ENCODE measurements around the gene C2CD5.
"Not testable (repeated sequence)": the region's sequence is repeated elsewhere in the genome, so short reads cannot be mapped to it uniquely, and the experiment has no call there.

The C2CD5 gene, protein sequence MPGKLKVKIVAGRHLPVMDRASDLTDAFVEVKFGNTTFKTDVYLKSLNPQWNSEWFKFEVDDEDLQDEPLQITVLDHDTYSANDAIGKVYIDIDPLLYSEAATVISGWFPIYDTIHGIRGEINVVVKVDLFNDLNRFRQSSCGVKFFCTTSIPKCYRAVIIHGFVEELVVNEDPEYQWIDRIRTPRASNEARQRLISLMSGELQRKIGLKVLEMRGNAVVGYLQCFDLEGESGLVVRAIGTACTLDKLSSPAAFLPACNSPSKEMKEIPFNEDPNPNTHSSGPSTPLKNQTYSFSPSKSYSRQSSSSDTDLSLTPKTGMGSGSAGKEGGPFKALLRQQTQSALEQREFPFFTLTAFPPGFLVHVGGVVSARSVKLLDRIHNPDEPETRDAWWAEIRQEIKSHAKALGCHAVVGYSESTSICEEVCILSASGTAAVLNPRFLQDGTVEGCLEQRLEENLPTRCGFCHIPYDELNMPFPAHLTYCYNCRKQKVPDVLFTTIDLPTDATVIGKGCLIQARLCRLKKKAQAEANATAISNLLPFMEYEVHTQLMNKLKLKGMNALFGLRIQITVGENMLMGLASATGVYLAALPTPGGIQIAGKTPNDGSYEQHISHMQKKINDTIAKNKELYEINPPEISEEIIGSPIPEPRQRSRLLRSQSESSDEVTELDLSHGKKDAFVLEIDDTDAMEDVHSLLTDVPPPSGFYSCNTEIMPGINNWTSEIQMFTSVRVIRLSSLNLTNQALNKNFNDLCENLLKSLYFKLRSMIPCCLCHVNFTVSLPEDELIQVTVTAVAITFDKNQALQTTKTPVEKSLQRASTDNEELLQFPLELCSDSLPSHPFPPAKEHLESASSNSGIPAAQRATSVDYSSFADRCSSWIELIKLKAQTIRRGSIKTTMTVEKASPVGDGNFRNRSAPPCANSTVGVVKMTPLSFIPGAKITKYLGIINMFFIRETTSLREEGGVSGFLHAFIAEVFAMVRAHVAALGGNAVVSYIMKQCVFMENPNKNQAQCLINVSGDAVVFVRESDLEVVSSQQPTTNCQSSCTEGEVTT

DNA sequence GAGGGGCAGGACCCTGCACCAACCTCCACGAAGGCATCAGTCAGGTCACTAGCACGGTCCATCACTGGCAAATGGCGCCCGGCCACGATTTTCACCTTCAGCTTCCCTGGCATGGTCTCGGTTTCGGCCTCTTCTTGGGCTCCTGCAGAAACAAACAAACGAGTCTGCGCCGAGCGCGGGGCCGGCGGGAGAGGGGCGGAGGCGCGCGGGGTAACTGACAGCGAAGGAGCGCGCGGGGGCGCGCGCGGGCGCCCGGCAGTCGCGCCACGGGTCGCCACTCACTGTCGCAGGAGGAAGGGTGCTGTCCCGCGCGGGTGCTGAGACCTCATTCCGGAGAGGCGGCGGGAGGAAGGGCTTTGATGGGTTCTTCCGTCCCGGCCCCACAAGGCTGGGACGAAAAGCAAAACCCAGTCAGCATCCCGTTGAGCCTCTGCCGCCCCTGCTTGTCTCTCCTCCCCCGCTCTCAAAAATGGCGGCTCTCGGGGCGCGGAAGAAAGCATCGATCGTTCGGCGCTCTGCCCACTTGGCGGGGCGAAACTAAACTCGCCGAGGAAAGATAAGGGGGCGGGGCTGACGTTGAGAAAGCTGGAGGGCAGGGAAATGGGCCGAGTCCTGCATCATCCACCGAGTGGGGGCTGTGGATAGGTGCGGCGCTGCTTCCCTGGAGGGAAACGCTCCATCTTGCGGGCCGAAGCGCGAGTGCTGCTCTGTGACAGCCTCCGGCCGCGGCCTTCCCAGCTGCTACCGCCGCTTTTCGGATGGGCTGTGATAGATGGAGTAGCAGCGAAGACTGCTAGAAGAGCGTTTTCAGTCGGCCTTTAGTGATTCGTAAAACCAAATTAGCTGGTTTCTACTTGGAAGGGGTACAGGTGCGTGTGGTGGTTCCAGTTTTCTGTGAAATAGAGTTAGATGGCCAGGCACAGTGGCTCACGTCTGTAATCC, at the start of gene C2CD5:
C2CD5 (minus strand) TSS at position 505 of the 942 bp plus-strand sequence; CDS start at position 113, 392 bp downstream.
- peak; percentile 98 for DNase-seq

GRCh38 chr12:22593864-22594263, 49.5 kb upstream of the C2CD5 start:
- DNase-seq = no peak

DNA sequence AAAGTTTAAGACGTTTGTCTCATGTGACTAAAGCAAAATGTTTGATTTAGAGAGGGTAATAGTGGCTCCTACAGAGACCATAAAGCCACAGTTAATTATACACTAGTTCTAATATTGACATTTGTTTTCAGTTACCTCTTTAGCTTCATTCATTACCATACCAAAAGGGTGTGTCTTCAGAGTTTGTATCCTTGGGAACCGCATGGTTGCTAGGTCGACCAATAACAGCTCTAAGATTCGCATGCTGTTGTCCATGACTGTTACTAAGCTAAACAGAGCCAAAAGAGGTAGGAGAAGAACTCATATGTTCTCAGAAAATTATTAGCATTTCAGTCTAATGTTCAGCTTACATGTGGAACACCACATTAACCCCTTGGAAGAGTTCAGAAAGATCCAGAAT, 44.5 kb upstream of the C2CD5 start:
- no peak for DNase-seq

- no peak for DNase-seq
These were observed 34.0 kb upstream of the C2CD5 start for GRCh38 chr12:22578328-22578727.

DNA sequence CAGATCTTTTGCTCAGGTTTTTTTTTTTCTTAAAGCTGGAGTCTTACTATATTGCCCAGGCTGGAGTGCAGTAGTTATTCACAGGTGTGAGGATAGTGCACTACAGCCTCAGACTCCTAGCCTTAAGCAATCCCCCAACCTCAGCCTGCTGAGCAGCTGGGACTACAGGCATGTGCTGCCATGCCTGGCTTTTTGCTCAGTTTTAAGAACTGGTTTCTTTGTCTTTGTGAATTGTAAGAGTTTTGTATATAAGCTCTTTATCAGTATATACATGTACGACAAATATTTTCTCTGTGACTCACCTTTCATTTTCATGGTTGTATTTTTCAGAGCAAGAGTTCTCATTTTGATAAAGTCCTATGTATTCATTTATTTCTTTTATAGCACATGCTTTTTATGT, 33.3 kb upstream of the C2CD5 start:
- DNase-seq = no peak

DNA sequence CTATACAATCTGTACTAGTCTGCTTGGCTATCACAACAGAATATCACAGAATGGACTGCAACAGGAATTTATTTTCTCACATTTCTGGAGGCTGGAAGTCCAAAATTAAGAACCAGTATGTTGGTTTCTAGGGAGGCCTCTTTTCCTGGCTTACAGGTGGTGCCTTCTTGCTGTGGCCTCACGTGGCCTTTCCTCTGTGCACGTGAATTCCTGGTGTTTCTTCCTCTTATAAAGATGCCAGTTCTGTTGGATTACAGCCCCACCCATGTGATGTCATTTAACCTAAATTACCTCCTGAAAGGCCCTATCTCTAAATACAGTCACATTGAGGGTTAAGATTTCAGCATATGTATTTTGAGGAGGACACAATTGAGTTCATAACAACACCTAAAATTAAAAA, 32.1 kb upstream of the C2CD5 start:
- DNase-seq = no peak

DNA sequence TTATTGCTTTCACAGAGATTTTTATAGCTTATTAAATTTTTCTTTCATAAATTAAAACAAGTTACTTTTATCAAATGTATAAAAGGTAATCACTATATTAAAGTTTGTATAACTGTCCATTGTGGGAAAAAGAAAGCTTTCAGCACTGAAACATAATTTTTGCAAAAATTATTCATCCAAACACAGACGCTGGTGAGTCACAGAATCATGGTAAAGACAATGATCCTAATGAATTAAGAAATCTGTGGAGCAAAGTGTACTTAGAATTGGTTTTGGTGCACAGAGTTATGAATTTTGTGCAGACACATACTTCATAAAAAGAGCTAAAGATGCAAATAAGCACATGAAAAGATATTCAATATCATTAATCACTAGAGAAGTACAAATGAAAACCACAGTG, 31.7 kb upstream of the C2CD5 start:
- DNase-seq = no peak

- no peak for DNase-seq
These were observed 30.6 kb upstream of the C2CD5 start for GRCh38 chr12:22574921-22575320.

DNA sequence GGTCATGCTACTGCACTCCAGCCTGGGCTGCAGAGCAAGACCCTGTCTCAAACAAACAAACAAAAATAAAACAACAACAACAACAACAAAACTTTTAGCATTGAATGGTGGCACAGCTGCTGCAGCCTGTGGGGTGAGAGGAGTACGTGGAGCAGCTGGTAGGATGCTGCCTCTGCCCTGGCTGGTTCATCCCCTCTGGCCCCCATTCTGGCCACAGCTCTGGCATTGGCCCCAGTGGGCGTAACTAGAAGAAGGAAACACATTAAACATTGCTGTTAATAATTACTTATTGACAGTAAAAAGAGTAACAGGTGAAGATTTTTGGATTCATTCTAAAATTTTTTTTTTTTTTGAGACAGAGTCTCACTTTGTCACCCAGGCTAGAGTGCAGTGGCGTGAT, 28.8 kb upstream of the C2CD5 start:
- no peak for DNase-seq

DNA sequence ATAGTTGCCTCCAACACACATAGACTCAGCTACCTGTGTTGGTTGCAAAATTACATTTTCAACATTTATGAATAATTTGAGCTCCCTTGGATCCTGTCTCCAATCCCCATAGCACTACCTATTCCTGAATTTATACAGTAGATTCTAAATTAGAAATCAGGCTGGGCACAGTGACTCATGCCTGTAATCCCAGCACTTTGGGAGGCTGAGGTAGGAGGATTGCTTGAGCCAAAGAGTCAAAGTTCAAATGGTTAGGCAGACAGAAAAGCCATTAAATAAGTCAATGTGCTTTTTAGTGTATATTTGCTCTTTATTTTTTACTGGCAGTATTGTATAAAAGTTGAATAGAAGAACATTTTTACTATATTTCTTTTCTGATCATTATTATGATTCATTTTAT, 24.9 kb upstream of the C2CD5 start:
- no peak for DNase-seq

- no peak for DNase-seq
These were observed 18.0 kb upstream of the C2CD5 start for GRCh38 chr12:22562036-22563028.

DNA sequence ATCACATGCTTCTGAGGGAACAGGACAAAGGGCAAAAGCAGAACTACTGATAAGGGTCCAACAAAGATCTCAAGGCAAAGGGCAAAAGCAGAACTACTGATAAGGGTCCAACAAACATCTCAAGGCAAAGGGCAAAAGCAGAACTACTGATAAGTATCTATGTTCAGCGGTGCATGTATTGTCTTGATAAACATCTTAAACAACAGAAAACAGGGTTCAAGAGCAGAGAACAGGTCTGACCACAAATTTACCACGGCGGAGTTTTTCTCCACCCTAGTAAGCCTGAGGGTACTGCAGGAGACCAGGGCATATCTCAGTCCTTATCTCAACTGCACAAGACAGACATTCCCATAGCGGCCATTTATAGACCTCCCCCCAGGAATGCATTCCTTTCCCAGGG, 10.4 kb upstream of the C2CD5 start:
- DNase-seq = not testable (repeated sequence)

DNA sequence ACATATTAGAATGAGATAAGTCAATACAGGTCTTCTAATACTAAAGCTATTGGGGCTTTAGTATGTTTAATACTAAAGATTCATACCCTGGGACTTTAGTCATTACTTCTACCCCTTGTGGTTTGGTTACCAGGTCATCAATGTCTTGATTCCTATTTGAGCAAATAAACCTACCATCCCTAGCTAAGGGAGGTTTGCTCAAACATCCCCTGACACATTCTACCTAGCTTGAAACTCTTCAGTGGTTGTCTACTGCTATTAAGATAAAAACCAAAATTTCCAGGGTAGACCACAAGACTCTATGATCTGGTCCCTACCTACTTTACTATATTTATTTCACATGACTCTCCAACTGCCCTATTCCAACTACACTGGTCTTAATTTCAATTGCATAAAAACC, 7.3 kb upstream of the C2CD5 start:
- no peak for DNase-seq

- no peak for DNase-seq
These were observed 913 bp upstream of the C2CD5 start for GRCh38 chr12:22545255-22545654.

DNA sequence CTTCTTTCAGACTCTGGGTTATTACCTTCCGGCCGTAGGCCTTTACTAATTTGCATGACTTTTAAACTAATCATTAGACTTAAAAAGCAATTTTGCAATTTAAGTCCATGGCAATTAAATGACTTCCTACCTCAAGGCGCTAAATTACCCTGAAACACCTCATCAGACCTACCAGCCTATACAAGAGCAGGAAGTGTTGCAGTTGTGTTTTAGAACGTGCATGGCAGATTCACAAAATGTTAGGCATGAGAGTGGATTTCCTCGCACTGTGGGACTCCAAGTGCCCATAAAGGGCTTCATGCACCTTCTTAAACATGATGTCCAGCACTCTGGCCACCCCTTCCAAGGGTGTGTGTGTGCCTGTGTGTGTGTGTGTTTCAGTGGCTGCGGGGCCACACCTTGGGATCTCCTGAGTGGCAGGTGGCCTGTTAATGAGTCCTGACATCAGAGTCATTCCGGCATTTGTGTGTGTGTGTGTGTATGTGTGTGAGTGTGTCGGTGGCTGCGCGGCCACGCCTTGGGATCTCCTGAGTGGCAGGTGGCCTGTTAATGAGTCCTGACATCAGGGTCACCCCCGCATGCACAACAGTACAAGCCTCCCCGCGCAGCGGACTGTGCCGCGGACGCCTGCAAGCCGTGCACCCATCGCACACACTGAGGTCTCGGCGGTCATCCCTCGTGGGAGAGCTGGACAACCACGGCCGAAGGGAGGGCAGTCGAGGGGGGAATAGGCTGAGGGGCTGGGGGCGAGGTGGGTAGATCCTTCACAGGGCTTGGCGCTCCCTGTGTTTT, 900 bp downstream of the C2CD5 start:
- DNase-seq = peak; percentile 23

DNA sequence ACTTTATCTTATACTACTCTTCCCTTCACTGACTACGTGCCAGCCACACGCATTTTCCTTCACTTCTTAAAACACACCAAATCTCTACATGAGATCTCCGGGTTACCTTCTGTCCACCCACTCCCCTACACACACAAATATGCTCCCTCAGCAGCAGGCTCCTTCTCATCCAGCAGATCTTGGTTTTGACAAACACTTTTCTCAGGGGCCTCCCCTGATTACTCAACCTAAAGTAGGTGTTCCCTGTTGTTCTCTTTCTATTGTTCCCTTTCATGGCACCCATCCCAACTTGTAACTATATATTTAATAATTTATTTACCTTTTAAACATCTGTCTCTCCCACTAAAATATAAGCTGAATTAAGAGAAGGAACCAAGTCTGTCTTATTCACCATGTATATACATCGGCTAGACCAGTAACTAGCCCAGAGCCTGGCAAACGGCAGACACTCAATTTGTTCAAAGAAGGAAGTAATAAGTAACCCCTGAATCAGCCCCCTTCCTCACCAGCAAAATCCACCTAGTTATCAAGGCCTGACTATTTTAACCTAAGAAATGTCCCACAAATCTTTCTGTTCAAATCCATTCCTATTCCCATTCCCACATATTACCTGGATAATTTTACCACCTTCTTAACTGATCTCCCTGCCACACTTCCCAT, 2.7 kb downstream of the C2CD5 start:
- no peak for DNase-seq

- no peak for DNase-seq
These were observed 5.3 kb downstream of the C2CD5 start for GRCh38 chr12:22539055-22539454.

GRCh38 chr12:22538311-22538710, 6.0 kb downstream of the C2CD5 start:
- no peak for DNase-seq

DNA sequence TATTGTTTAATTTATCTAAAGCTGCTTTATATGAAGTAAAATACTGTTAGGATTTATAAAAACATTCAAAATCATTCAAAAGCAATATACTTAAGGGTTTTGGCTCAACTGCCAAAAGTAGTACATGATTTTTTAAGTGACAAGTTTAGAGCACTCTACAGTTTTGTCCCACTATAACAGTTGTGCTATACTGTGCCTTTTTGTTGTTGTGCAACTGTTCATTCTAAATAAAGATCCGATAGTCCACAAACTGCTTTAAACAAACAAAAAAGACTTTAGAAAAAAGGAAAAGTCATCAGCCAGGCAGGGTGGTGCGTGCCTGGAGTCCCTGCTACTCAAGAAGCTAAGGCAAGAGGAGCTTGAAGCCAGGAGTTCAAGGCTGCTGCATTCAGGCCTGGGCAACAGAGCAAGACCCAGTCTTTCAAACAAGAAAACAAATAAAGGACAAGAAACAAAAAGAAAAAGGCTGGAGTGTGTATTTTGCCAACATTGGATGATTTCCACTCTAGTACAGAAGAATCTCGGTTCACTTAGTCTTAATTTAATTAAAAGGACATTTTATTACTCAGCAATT, 7.3 kb downstream of the C2CD5 start:
- no peak for DNase-seq

Measured in NCI-H1092 (cell line).